ENCODE measurements around the gene CCN2.

CCN2 gene

GRCh38 chr6:131949909-131950766 lies 1.0 kb downstream of the CCN2 start:
- Histone ChIP-seq H3K9me3 (ENCODE audit: insufficient read depth, low read depth, low read length) (no peaks in the 10 kb centered on the region), H3K9ac (ENCODE audit: low read depth, low read length) (peak overlapping the region; percentile 88), H3K27me3 (ENCODE audit: insufficient read depth, low read length) (no peaks in the 10 kb centered on the region), H3K4me1 (ENCODE audit: insufficient read depth, low read length) (peaks cover 60% of the 10 kb centered on the region), H3K27ac (ENCODE audit: low read depth, low read length) (peak overlapping the region; percentile 79; the same call in 1 of the 2 replicates), H3K4me3 (ENCODE audit: low read length) (peak overlapping the region; percentile 77), H3K36me3 (ENCODE audit: insufficient read depth, low read length) (peaks cover 34% of the 10 kb centered on the region)
- 7% methylated on average over 42 of the region's 42 CpGs for WGBS

- no peaks in the 10 kb centered on the region for H3K27me3 ChIP-seq (ENCODE audit: insufficient read depth, low read length)
- H3K9ac ChIP-seq (ENCODE audit: low read depth, low read length), result peak overlapping the region; percentile 88; the same call in 1 of the 2 replicates
- H3K4me3 ChIP-seq (ENCODE audit: low read length), result peak overlapping the region; percentile 77
- H3K9me3 ChIP-seq (ENCODE audit: insufficient read depth, low read depth, low read length), result no peaks in the 10 kb centered on the region
- WGBS, result 65% methylated on average over 3 of the region's 3 CpGs
- H3K4me1 ChIP-seq (ENCODE audit: insufficient read depth, low read length), result peaks cover 57% of the 10 kb centered on the region
- no peak overlapping the region; the same call in 1 of the 2 replicates for H3K27ac ChIP-seq (ENCODE audit: low read depth, low read length)
- H3K36me3 ChIP-seq (ENCODE audit: insufficient read depth, low read length), result peaks cover 34% of the 10 kb centered on the region
These were observed 1.6 kb downstream of the CCN2 start for GRCh38 chr6:131949620-131949908.

- H3K27ac ChIP-seq (ENCODE audit: low read depth, low read length), result no peak overlapping the region
- H3K27me3 ChIP-seq (ENCODE audit: insufficient read depth, low read length), result no peaks in the 10 kb centered on the region
- no peaks in the 10 kb centered on the region for H3K9me3 ChIP-seq (ENCODE audit: insufficient read depth, low read depth, low read length)
- peaks cover 50% of the 10 kb centered on the region for H3K4me1 ChIP-seq (ENCODE audit: insufficient read depth, low read length)
- peak overlapping the region; percentile 77 for H3K4me3 ChIP-seq (ENCODE audit: low read length)
- peak overlapping the region; percentile 88; the same call in 1 of the 2 replicates for H3K9ac ChIP-seq (ENCODE audit: low read depth, low read length)
- WGBS, result 77% methylated on average over 18 of the region's 18 CpGs
- H3K36me3 ChIP-seq (ENCODE audit: insufficient read depth, low read length), result peaks cover 34% of the 10 kb centered on the region
These were observed 2.2 kb downstream of the CCN2 start for GRCh38 chr6:131948692-131949619.

- H3K9ac ChIP-seq (ENCODE audit: low read depth, low read length), result no peak overlapping the region
- 97% methylated on average over 3 of the region's 3 CpGs for WGBS
- no peaks in the 10 kb centered on the region for H3K9me3 ChIP-seq (ENCODE audit: insufficient read depth, low read depth, low read length)
- H3K27ac ChIP-seq (ENCODE audit: low read depth, low read length), result no peak overlapping the region; the same call in 1 of the 2 replicates
- peak overlapping the region; percentile 77; the same call in 1 of the 2 replicates for H3K4me3 ChIP-seq (ENCODE audit: low read length)
- H3K27me3 ChIP-seq (ENCODE audit: insufficient read depth, low read length), result no peaks in the 10 kb centered on the region
- peaks cover 42% of the 10 kb centered on the region for H3K4me1 ChIP-seq (ENCODE audit: insufficient read depth, low read length)
- peaks cover 34% of the 10 kb centered on the region for H3K36me3 ChIP-seq (ENCODE audit: insufficient read depth, low read length)
These were observed 3.0 kb downstream of the CCN2 start for GRCh38 chr6:131947986-131948661.

GRCh38 chr6:131946992-131947955 lies 3.9 kb downstream of the CCN2 start:
- peaks cover 34% of the 10 kb centered on the region for H3K36me3 ChIP-seq (ENCODE audit: insufficient read depth, low read length)
- no peaks in the 10 kb centered on the region for H3K27me3 ChIP-seq (ENCODE audit: insufficient read depth, low read length)
- H3K4me1 ChIP-seq (ENCODE audit: insufficient read depth, low read length), result peaks cover 34% of the 10 kb centered on the region
- WGBS, result 85% methylated on average over 5 of the region's 6 CpGs
- H3K9ac ChIP-seq (ENCODE audit: low read depth, low read length), result no peak overlapping the region
- H3K9me3 ChIP-seq (ENCODE audit: insufficient read depth, low read depth, low read length), result no peaks in the 10 kb centered on the region
- peak overlapping the region; percentile 32; the same call in 1 of the 2 replicates for H3K27ac ChIP-seq (ENCODE audit: low read depth, low read length)
- H3K4me3 ChIP-seq (ENCODE audit: low read length), result no peak overlapping the region

- Histone ChIP-seq H3K9me3 (ENCODE audit: insufficient read depth, low read depth, low read length) (no peaks in the 10 kb centered on the region), H3K9ac (ENCODE audit: low read depth, low read length) (no peak overlapping the region), H3K27ac (ENCODE audit: low read depth, low read length) (peak overlapping the region; percentile 51; the same call in 1 of the 2 replicates), H3K36me3 (ENCODE audit: insufficient read depth, low read length) (peaks cover 34% of the 10 kb centered on the region), H3K4me1 (ENCODE audit: insufficient read depth, low read length) (peaks cover 26% of the 10 kb centered on the region), H3K27me3 (ENCODE audit: insufficient read depth, low read length) (no peaks in the 10 kb centered on the region), H3K4me3 (ENCODE audit: low read length) (no peak overlapping the region)
- WGBS, result 90% methylated on average over 5 of the region's 5 CpGs
These were observed 4.7 kb downstream of the CCN2 start for GRCh38 chr6:131946404-131946991.

- no peak overlapping the region for H3K4me3 ChIP-seq (ENCODE audit: low read length)
- no peaks in the 10 kb centered on the region for H3K9me3 ChIP-seq (ENCODE audit: insufficient read depth, low read depth, low read length)
- no peak overlapping the region for H3K27ac ChIP-seq (ENCODE audit: low read depth, low read length)
- no peak overlapping the region for H3K9ac ChIP-seq (ENCODE audit: low read depth, low read length)
- H3K4me1 ChIP-seq (ENCODE audit: insufficient read depth, low read length), result peaks cover 25% of the 10 kb centered on the region
- peaks cover 34% of the 10 kb centered on the region for H3K36me3 ChIP-seq (ENCODE audit: insufficient read depth, low read length)
- no CpG with 5 or more reads among the region's 1 CpG for WGBS
- no peaks in the 10 kb centered on the region for H3K27me3 ChIP-seq (ENCODE audit: insufficient read depth, low read length)
These were observed 5.2 kb downstream of the CCN2 start for GRCh38 chr6:131945971-131946370.

- Histone ChIP-seq H3K36me3 (ENCODE audit: insufficient read depth, low read length) (no peaks in the 10 kb centered on the region), H3K4me3 (ENCODE audit: low read length) (no peak overlapping the region), H3K27ac (ENCODE audit: low read depth, low read length) (peak overlapping the region; percentile 0; the same call in 1 of the 2 replicates), H3K4me1 (ENCODE audit: insufficient read depth, low read length) (peaks cover 17% of the 10 kb centered on the region), H3K9ac (ENCODE audit: low read depth, low read length) (no peak overlapping the region), H3K27me3 (ENCODE audit: insufficient read depth, low read length) (no peaks in the 10 kb centered on the region), H3K9me3 (ENCODE audit: insufficient read depth, low read depth, low read length) (no peaks in the 10 kb centered on the region)
- WGBS, result 84% methylated on average over 6 of the region's 8 CpGs
These were observed 13.2 kb downstream of the CCN2 start for GRCh38 chr6:131937703-131938631.

- Histone ChIP-seq H3K36me3 (ENCODE audit: insufficient read depth, low read length) (no peaks in the 10 kb centered on the region), H3K9me3 (ENCODE audit: insufficient read depth, low read depth, low read length) (no peaks in the 10 kb centered on the region), H3K4me3 (ENCODE audit: low read length) (no peak overlapping the region), H3K9ac (ENCODE audit: low read depth, low read length) (no peak overlapping the region), H3K27ac (ENCODE audit: low read depth, low read length) (no peak overlapping the region), H3K27me3 (ENCODE audit: insufficient read depth, low read length) (no peaks in the 10 kb centered on the region), H3K4me1 (ENCODE audit: insufficient read depth, low read length) (peaks cover 17% of the 10 kb centered on the region)
- WGBS, result 65% methylated on average over 2 of the region's 2 CpGs
These were observed 13.9 kb downstream of the CCN2 start for GRCh38 chr6:131937226-131937625.
